ENCODE data around the gene PSG2.
"Not testable (repeated sequence)": the region's sequence is repeated elsewhere in the genome, so short reads cannot be mapped to it uniquely, and the experiment has no call there.

PSG2 gene

GRCh38 chr19:43082601-43083000, at the start of gene PSG2:
PSG2 (minus strand) TSS chr19:43082701; CDS start chr19:43082569, 132 bp downstream.
- DNase-seq (ENCODE audit: low spot score): not testable (repeated sequence)

- not testable (repeated sequence) for DNase-seq (ENCODE audit: low spot score)
These were observed 48.9 kb upstream of the PSG2 start for GRCh38 chr19:43131281-43131842.

DNA sequence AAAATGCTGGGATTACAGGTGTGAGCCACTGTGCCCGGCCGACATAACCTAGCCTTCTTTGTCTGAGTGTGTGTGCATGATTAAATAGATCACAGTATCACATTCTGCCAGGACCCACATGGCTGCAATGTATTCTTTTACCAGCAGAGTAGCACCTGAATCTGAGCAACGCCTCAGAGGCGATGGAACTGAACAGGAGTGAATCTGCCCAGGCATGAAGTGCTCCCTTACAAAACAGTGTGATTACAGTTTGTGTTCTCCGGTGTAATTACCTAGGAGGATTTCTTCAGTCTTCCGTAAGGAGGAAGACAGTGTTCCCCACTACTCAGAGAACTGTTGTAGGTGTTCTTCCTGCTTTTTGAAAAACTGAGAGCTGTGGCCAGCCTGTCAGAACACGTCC, 46.7 kb upstream of the PSG2 start:
- DNase-seq (ENCODE audit: low spot score): not testable (repeated sequence)

- DNase-seq (ENCODE audit: low spot score): not testable (repeated sequence)
These were observed 44.8 kb upstream of the PSG2 start for GRCh38 chr19:43127336-43127735.

- DNase-seq (ENCODE audit: low spot score): no peak
These were observed 44.2 kb upstream of the PSG2 start for GRCh38 chr19:43126720-43127119.

- no peak for DNase-seq (ENCODE audit: low spot score)
These were observed 41.9 kb upstream of the PSG2 start for GRCh38 chr19:43124360-43124759.

- not testable (repeated sequence) for DNase-seq (ENCODE audit: low spot score)
These were observed 38.0 kb upstream of the PSG2 start for GRCh38 chr19:43120433-43121026.

DNA sequence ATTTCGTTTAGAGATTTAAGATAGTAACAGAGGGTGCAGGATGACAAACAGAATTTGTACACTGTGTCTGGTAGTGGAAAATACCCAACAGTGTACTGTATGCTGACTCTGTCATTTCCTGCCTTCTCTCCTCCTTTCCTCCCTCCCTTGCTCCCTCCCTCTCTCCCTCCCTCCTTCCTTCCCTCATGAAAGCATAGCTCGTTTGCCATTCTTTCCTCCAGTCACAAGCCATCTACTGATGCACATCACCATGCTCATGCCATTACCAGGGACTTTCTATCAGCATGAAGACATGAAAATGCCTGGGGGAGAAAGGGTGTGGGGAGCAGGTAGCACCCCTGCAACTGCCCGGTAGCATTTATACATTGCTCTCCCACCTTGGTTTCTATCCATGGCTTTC, 37.0 kb upstream of the PSG2 start:
- not testable (repeated sequence) for DNase-seq (ENCODE audit: low spot score)

- DNase-seq (ENCODE audit: low spot score): not testable (repeated sequence)
These were observed 33.9 kb upstream of the PSG2 start for GRCh38 chr19:43116421-43116820.

DNA sequence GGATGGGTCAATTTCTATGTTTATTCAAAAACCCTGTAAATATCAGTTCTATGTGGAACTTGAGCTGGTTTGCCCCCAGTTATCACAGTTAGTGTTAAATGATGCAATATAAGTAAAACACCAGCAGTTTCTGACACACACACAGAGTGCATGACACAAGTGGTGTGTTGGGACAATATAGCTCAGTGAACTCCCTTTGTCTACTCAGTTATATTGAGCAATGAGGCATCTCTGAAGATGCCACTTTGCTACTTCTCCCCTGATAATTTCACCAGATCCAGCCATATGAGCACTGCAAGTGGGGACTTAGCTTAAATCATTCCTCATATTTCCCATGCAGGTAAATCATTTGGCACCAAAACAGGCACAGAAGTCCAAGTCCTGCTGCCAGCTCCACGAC, 33.0 kb upstream of the PSG2 start:
- DNase-seq (ENCODE audit: low spot score): not testable (repeated sequence)

GRCh38 chr19:43115064-43115463, 32.6 kb upstream of the PSG2 start:
- not testable (repeated sequence) for DNase-seq (ENCODE audit: low spot score)

DNA sequence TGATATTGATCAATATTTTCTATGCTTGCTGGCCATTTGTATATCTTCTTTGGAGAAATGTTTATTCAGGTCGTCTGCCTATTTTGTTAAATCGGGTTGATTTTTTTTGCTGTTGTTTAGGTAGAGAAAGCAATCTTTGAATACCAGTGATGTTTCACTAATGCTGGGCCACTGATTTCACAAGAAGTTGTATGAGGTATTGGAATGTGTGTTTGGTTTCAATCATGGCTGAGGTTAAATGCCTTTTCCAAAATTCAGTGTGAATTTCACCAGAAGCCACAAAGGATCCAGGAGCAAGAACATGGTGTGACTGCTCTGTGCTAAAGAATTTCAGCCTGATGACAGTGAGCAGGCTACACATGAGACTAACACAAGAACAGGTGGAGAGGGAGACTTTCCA, 32.1 kb upstream of the PSG2 start:
- not testable (repeated sequence) for DNase-seq (ENCODE audit: low spot score)

- DNase-seq (ENCODE audit: low spot score): not testable (repeated sequence)
These were observed 24.9 kb upstream of the PSG2 start for GRCh38 chr19:43107401-43107800.

GRCh38 chr19:43105496-43105895, 23.0 kb upstream of the PSG2 start:
- DNase-seq (ENCODE audit: low spot score): no peak

DNA sequence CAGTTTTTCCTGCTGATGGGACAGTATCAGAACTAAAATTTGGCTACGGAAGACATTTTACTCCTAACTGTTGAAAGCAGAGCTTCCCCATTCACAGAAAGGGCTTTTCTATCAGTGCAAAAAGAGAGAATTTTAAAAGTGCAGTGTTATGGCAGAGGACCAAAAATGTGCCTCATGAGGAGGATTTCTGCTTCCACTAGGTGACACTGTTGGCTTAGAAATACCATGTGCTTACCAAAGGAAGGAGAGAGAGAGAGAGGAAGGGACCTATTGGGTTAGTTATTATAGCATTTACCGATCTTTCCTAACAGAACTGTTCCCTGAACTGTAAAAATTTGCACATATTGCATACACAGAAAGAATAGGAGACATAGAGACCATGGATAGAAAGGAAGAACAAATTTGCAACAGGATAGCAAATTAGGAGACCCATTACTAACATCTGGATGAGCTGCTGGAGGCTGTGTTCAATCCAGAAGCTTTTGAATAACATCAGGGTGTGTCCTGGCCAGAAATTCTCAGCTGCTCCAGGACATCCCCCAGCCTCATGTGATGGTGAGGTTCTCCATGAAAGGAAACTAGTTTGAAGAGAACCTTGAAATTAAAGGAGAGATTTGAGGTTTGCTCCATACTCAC, 21.8 kb upstream of the PSG2 start:
- peak; percentile 28 for DNase-seq (ENCODE audit: low spot score)

GRCh38 chr19:43101950-43102349, 19.4 kb upstream of the PSG2 start:
- DNase-seq (ENCODE audit: low spot score): no peak

- not testable (repeated sequence) for DNase-seq (ENCODE audit: low spot score)
These were observed 15.9 kb upstream of the PSG2 start for GRCh38 chr19:43098416-43098815.

GRCh38 chr19:43087702-43088340, 5.3 kb upstream of the PSG2 start:
- not testable (repeated sequence) for DNase-seq (ENCODE audit: low spot score)

GRCh38 chr19:43085796-43086530, 3.5 kb upstream of the PSG2 start:
- peak; percentile 98 for DNase-seq (ENCODE audit: low spot score)

GRCh38 chr19:43084196-43084832, 1.8 kb upstream of the PSG2 start:
- not testable (repeated sequence) for DNase-seq (ENCODE audit: low spot score)

DNA sequence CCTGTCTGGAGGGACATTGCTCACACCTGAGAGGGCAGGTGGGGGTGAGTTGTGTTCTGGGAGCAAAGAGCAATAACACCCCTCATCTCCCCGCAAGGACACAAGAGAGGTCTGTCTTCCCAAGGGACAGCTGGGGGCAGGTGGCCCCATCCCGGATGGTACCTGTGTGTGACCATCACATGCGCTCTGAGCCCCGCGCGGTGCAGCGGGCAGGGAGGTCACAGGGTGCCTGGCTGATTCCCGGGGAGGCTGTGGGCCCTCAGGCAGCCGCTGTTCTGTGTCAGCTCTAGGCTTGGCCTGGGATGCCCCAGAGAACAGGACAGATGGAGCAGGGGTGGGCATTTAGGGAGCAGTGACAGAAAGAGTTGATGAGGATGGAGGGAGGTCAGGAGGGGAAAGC, 1.2 kb upstream of the PSG2 start:
- not testable (repeated sequence) for DNase-seq (ENCODE audit: low spot score)

- DNase-seq (ENCODE audit: low spot score): no peak
These were observed 4.2 kb downstream of the PSG2 start for GRCh38 chr19:43078311-43078710.
